A549 (cell line): Measurements from ENCODE around the gene ZNF384. TPM values are rescaled to one million over a fixed set of nuclear protein-coding genes. Genes with fewer than 3 reads are reported as not detected.
"Not testable (repeated sequence)": the region's sequence is repeated elsewhere in the genome, so short reads cannot be mapped to it uniquely, and the experiment has no call there.

ENCODE experiments used
- ATAC-seq, 2 experiments: fragments of 200-7000 bp in 1 of 2; fragments of >200 bp in 1 of 2; cut with Nextera tagmentation in 1 of 2; cut with Tn5 transposase in 1 of 2; 3 replicates each; pipeline versions ENCODE4 v1.8.0 to v1.9.1; 2018 to 2020; ENCODE audit warnings: mild to moderate bottlenecking in 1 of 2, moderate library complexity in 1 of 2
- CTCF ChIA-PET: fragments of 300-600 bp; sonication (Branson Sonifier 250); formaldehyde crosslinking; extraction: SDS; loops from one replicate; lab custom pipeline; 2021; ENCODE audit warnings: antibody characterized with exemption, inconsistent platforms; lab: Yijun Ruan, JAX
- POLR2A ChIA-PET: fragments of 350-600 bp; formaldehyde crosslinking; extraction: SDS; loops from one replicate; lab custom pipeline; 2021; ENCODE audit warnings: antibody characterized with exemption, inconsistent platforms; lab: Yijun Ruan, JAX
- DNase-seq, 2 experiments: peaks; one replicate each; pipeline versions ENCODE4 v3.0.0 to v3.0.0-alpha.2; 2011 to 2016; ENCODE audit warnings: low read depth in 1 of 2, low spot score in 1 of 2
- FAIRE-seq: peaks from 2 replicates; lab custom pipeline; 2011; peaks lifted over from hg19 to GRCh38; lab: Jason Lieb, UNC
- H3K27ac ChIP-seq, 2 experiments: fragments of >200 bp; sonication (Bioruptor Twin); formaldehyde crosslinking; 3 replicates each; pipeline ENCODE4 v1.5.1; 2016 to 2017
- H3K4me1 ChIP-seq: fragments of >200 bp; sonication (Bioruptor Twin); formaldehyde crosslinking; 3 replicates; pipeline ENCODE4 v1.6.1; 2016
- H3K4me2 ChIP-seq: fragments of >200 bp; sonication (Bioruptor Twin); formaldehyde crosslinking; 3 replicates; pipeline ENCODE4 v1.6.1; 2016
- H3K4me3 ChIP-seq: fragments of >200 bp; sonication (Bioruptor Twin); formaldehyde crosslinking; 3 replicates; pipeline ENCODE4 v1.5.1; 2016
- H3K9me3 ChIP-seq: fragments of >200 bp; sonication (Bioruptor Twin); formaldehyde crosslinking; 3 replicates; pipeline ENCODE4 v1.6.1; 2016
- CEBPB ChIP-seq, 2 experiments: fragments of >200 bp in 1 of 2; sonication (Bioruptor Twin) in 1 of 2; formaldehyde crosslinking in 1 of 2; IDR thresholded peaks; 2 replicates each; pipeline ENCODE4 v1.6.1; 2012 to 2016
- CHD4 ChIP-seq: fragments of 200-600 bp; sonication (generic); IDR thresholded peaks from 2 replicates; pipeline ENCODE4 v1.6.1; 2016; ENCODE audit warnings: antibody characterized with exemption, mild to moderate bottlenecking, borderline replicate concordance
- ESRRA ChIP-seq: fragments of 150-350 bp; IDR thresholded peaks from 2 replicates; pipeline ENCODE4 v1.6.1; 2014; ENCODE audit warnings: mild to moderate bottlenecking, low read length, borderline replicate concordance
- FOSL2 ChIP-seq, 2 experiments: fragments of 450-650 bp in 1 of 2; fragments of >200 bp in 1 of 2; sonication (Bioruptor Twin) in 1 of 2; formaldehyde crosslinking; IDR thresholded peaks; 2 replicates each; pipeline versions ENCODE4 v1.5.0 to v1.6.1; 2016 to 2020; ENCODE audit warnings: mild to moderate bottlenecking in 1 of 2, moderate library complexity in 1 of 2
- FOXS1 ChIP-seq: fragments of 250-450 bp; sonication (Bioruptor Pico); IDR thresholded peaks from 2 replicates; pipeline ENCODE4 v1.5.0; 2020; ENCODE audit warnings: mild to moderate bottlenecking, moderate library complexity
- HDAC2 ChIP-seq: fragments of 200-600 bp; sonication (generic); IDR thresholded peaks from 2 replicates; pipeline ENCODE4 v1.6.1; 2016
- HEYL ChIP-seq: fragments of 250-450 bp; sonication (Bioruptor Pico); IDR thresholded peaks from 2 replicates; pipeline ENCODE4 v1.8.0; 2021; ENCODE audit warnings: mild to moderate bottlenecking, moderate library complexity
- HOXB13 ChIP-seq: fragments of 250-450 bp; sonication (Bioruptor Pico); IDR thresholded peaks from 2 replicates; pipeline ENCODE4 v1.5.0; 2020; ENCODE audit warnings: low read depth, mild to moderate bottlenecking, moderate library complexity
- JUN ChIP-seq, 2 experiments: fragments of >200 bp; sonication (Bioruptor Twin); formaldehyde crosslinking; IDR thresholded peaks; 2 replicates in 1 of 2; 3 replicates in 1 of 2; pipeline ENCODE4 v1.6.1; 2016 to 2017
- JUNB ChIP-seq: fragments of >200 bp; sonication (Bioruptor Twin); formaldehyde crosslinking; IDR thresholded peaks from 2 replicates; pipeline ENCODE4 v1.6.1; 2016
- KDM1A ChIP-seq: fragments of 200-600 bp; sonication (generic); IDR thresholded peaks from 2 replicates; pipeline ENCODE4 v1.6.1; 2016; ENCODE audit warnings: low read depth, mild to moderate bottlenecking
- MAFK ChIP-seq: fragments of 450-650 bp; IDR thresholded peaks from 2 replicates; pipeline ENCODE4 v1.6.1; 2014; ENCODE audit not compliant: partially characterized antibody
- MYC ChIP-seq: IDR thresholded peaks from 2 replicates; pipeline ENCODE4 v1.6.1; 2012; ENCODE audit warnings: mild to moderate bottlenecking, inconsistent platforms, low read length, improper control_type of control experiment, borderline replicate concordance
- NFE2L2 ChIP-seq: fragments of 150-350 bp; conservative IDR thresholded peaks from 2 replicates; pipeline ENCODE4 v1.6.1; 2014; ENCODE audit warnings: low read length
- NPAS2 ChIP-seq: fragments of 250-450 bp; sonication (Bioruptor Pico); IDR thresholded peaks from 2 replicates; pipeline ENCODE4 v1.8.0; 2022; ENCODE audit warnings: mild to moderate bottlenecking, moderate library complexity, borderline replicate concordance
- RARB ChIP-seq: fragments of 250-450 bp; sonication (Bioruptor Pico); IDR thresholded peaks from 2 replicates; pipeline ENCODE4 v1.8.0; 2021; ENCODE audit warnings: mild to moderate bottlenecking, moderate library complexity
- RFX5 ChIP-seq: fragments of 450-650 bp; IDR thresholded peaks from 2 replicates; pipeline ENCODE4 v1.7.1; 2014; ENCODE audit warnings: antibody characterized with exemption, mild to moderate bottlenecking, moderate library complexity
- RNF2 ChIP-seq: fragments of 200-600 bp; sonication (generic); IDR thresholded peaks from 2 replicates; pipeline ENCODE4 v1.6.1; 2016; ENCODE audit warnings: low read depth, mild to moderate bottlenecking, antibody characterized with exemption, moderate library complexity, borderline replicate concordance
- SMC3 ChIP-seq: fragments of >200 bp; sonication (Bioruptor Twin); formaldehyde crosslinking; IDR thresholded peaks from 3 replicates; pipeline ENCODE4 v1.6.1; 2018; ENCODE audit warnings: inconsistent platforms
- TP53 ChIP-seq: fragments of 250-450 bp; sonication (Bioruptor Pico); IDR thresholded peaks from 2 replicates; pipeline ENCODE4 v1.5.0; 2021; ENCODE audit warnings: mild to moderate bottlenecking, moderate library complexity
- ZFP36 ChIP-seq: fragments of 450-650 bp; IDR thresholded peaks from 2 replicates; pipeline ENCODE4 v1.6.1; 2014; ENCODE audit warnings: borderline replicate concordance; ENCODE audit not compliant: partially characterized antibody
- ZNF302 ChIP-seq: fragments of 250-450 bp; sonication (Bioruptor Pico); IDR thresholded peaks from 2 replicates; pipeline ENCODE4 v1.9.0; 2021; ENCODE audit warnings: inconsistent platforms, mild to moderate bottlenecking, moderate library complexity
- WGBS: methylation state at CpG from one replicate; pipeline ENCODE4 v1.1.6; 2017; ENCODE audit errors: missing lambda C conversion rate; 5-methylcytosine and 5-hydroxymethylcytosine counted together
- polyA plus RNA-seq, 4 experiments: library from polyadenylated mRNA; depleted of rRNA in 3 of 4; stranded (reverse); fragments of >200 nt; fragmentation: RNase III in 1 of 4; extraction: RNeasy Plus Mini Kit Qiagen cat#74134 plus additional on column Dnase treatment in 1 of 4; gene quantifications; 2 replicates in 3 of 4; 3 replicates in 1 of 4; pipeline ENCODE4 v1.2.3, GENCODE V29; 2011 to 2017
- TF ChIP-seq, protein P1 (sequence below): IDR thresholded peaks from 2 replicates; pipeline ENCODE4 v1.6.1; 2012

The ZNF384 gene
- polyA plus RNA-seq, 2 of the 4 experiments (the other 2 are of a cell fraction): 59.6 to 79.8 TPM

DNA sequence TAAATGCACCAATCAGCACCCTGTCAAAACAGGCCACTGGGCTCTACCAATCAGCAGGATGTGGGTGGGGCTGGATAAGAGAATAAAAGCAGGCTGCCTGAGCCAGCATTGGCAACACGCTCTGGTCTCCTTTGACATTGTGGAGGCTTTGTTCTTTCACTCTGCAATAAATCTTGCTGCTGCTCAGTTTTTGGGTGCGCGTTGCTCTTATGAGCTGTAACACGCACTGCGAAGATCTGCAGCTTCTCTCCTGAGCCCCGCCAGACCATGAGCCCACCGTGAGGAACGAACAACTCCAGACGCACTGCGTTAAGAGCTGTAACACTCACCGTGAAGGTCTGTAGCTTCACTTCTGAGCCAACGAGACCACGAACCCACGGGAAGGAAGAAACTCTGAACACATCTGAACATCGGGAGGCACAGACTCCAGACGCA lies 19.8 kb upstream of the ZNF384 start:
- ChIA-PET CTCF (interaction anchor here (0.7 to 1.3 kb wide), 6 partner anchors 9 to 69 kb away, joined by 3 to 4 read pairs (median 3); partner anchors contain the start of gene MLF2), POLR2A (interaction anchor here (2.4 kb wide), 1 partner anchor 15 kb away, joined by 9 read pairs; the partner anchor contains the start of gene COPS7A)

DNA sequence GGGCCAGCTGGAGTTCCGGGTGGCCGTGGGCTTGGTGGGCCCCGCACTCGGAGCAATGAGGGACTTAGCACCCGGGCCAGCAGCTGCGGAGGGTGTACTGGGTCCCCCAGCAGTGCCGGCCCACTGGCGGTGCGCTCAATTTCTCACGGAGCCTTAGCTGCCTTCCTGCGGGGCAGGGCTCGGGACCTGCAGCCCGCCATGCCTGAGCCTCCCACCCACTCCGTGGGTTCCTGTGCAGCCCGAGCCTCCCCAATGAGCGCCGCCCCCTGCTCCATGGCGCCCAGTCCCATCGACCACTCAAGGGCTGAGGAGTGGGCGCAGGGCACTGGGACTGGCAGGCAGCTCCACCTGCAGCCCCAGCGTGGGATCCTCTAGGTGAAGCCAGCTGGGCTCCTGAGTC lies 19.2 kb upstream of the ZNF384 start:
- ATAC-seq, H3K4me3 ChIP-seq, H3K4me1 ChIP-seq, H3K27ac ChIP-seq, DNase-seq, H3K4me2 ChIP-seq, FAIRE-seq, H3K9me3 ChIP-seq: not testable (repeated sequence)
- ChIA-PET CTCF (interaction anchor here (0.7 to 1.3 kb wide), 5 partner anchors 8 to 45 kb away, joined by 3 to 4 read pairs (median 3); partner anchors contain the start of gene MLF2), POLR2A (interaction anchor here (2.4 kb wide), 1 partner anchor 15 kb away, joined by 9 read pairs; the partner anchor contains the start of gene COPS7A)
- WGBS: 92% methylated on average over 7 of the region's 21 CpGs

More for the DNA sequence above, 19.8 kb upstream of the ZNF384 start:
- H3K27ac ChIP-seq: no peak overlapping the region
- no peak overlapping the region for H3K4me2 ChIP-seq
- H3K9me3 ChIP-seq: no peaks in the 10 kb centered on the region
- FAIRE-seq: no peak
- TF ChIP-seq ZNF302: no peak
- TF ChIP-seq HDAC2: no peak
- no peak for TF ChIP-seq JUN (IDR thresholded peaks at IDR 0.05)
- no peak for TF ChIP-seq KDM1A
- TF ChIP-seq FOSL2 (IDR thresholded peaks at IDR 0.05): no peak
- TF ChIP-seq FOSL2 (CRISPR knock-in tag; IDR thresholded peaks at IDR 0.05): no peak
- TF ChIP-seq JUNB: no peak
- TF ChIP-seq ZFP36: no peak
- no peak for TF ChIP-seq RNF2
- TF ChIP-seq NFE2L2: no peak
- TF ChIP-seq, all 56 proteins: peak for 0
- 81% methylated on average over 16 of the region's 16 CpGs for WGBS
- H3K4me1 ChIP-seq: no peaks in the 10 kb centered on the region
- DNase-seq (no peak), ATAC-seq (no peak)
- no peak overlapping the region for H3K4me3 ChIP-seq

DNA sequence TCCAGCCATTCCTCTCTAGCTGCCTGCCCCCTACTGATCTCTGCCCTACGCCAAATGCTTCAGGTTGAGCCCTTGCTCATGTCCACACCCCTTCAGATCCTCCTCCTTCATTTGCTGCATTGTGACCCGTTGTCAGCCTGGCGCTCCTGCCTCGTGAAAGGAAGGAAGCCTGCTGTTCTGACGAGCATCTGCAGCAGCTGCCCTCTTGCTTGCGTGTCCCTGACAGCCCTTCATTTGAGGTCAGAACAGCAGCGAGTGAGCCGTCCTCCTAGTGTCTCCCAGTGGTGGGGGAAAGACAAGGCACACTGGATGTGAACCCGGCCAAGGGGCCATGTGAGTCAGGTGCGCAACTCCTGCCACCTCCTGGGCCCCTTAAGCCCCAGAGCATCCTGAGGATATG lies 14.5 kb upstream of the ZNF384 start:
- ChIA-PET CTCF (interaction anchor here (1.0 to 1.2 kb wide), 2 partner anchors 38 to 83 kb away, joined by 3 to 4 read pairs; no protein-coding TSS in a partner anchor), POLR2A (interaction anchor here (0.6 kb wide), 1 partner anchor 131 kb away, joined by 4 read pairs; no protein-coding TSS in a partner anchor)
- ATAC-seq (peak; percentile 57 to 66), DNase-seq (peak; percentile 38 to 65), FAIRE-seq (no peak)
- Histone ChIP-seq H3K4me2 (peak overlapping the region; percentile 48; the same call in 2 of the 3 replicates), H3K4me3 (no peak overlapping the region), H3K4me1 (peaks cover 14% of the 10 kb centered on the region; the same call in 1 of the 3 replicates), H3K27ac (no peak overlapping the region), H3K9me3 (no peaks in the 10 kb centered on the region)
- TF ChIP-seq, protein P1, sequence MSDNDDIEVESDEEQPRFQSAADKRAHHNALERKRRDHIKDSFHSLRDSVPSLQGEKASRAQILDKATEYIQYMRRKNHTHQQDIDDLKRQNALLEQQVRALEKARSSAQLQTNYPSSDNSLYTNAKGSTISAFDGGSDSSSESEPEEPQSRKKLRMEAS: no peak
- TF ChIP-seq ZFP36: no peak
- TF ChIP-seq TP53 (CRISPR knock-in tag): no peak
- no peak for TF ChIP-seq NPAS2 (CRISPR knock-in tag)
- TF ChIP-seq RARB (CRISPR knock-in tag): no peak
- TF ChIP-seq NFE2L2: no peak
- TF ChIP-seq ESRRA: no peak
- no peak for TF ChIP-seq JUN (IDR thresholded peaks at IDR 0.05)
- TF ChIP-seq CEBPB (IDR thresholded peaks at IDR 0.05): no peak
- no peak for TF ChIP-seq SMC3
- no peak for TF ChIP-seq FOXS1 (CRISPR knock-in tag)
- TF ChIP-seq CHD4: no peak
- TF ChIP-seq MAFK: no peak
- TF ChIP-seq MYC: no peak
- TF ChIP-seq HEYL (CRISPR knock-in tag): no peak
- no peak for TF ChIP-seq RFX5
- TF ChIP-seq HOXB13: no peak
- no peak for TF ChIP-seq JUNB
- 23% methylated on average over 9 of the region's 10 CpGs for WGBS
